Epithelial cell of proximal tubule (primary cell): ENCODE results near the gene PCLO. TPM values are rescaled to one million over a fixed set of nuclear protein-coding genes. Genes with fewer than 3 reads are reported as not detected.
"Not testable (repeated sequence)": the region's sequence is repeated elsewhere in the genome, so short reads cannot be mapped to it uniquely, and the experiment has no call there.

Experiments
- DNase-seq: peaks from one replicate; pipeline ENCODE4 v3.0.0-alpha.2; 2011; ENCODE audit warnings: low read depth
- H3K4me3 ChIP-seq: 2 replicates; pipeline ENCODE4 v1.5.1; 2011; ENCODE audit warnings: low read depth, mild to moderate bottlenecking, low read length
- total RNA-seq: library from RNA; depleted of rRNA; stranded (reverse); fragments of >200 nt; gene quantifications from 2 replicates; pipeline ENCODE4 v1.2.3, GENCODE V29; 2015
- TF ChIP-seq, protein P1 (sequence below): conservative IDR thresholded peaks from 2 replicates; pipeline ENCODE4 v1.5.1; 2012; ENCODE audit warnings: low read depth, mild to moderate bottlenecking, low read length

PCLO gene
- total RNA-seq, 1 donor from 2014 or later, result 0.58 TPM

- no peak overlapping the region for H3K4me3 ChIP-seq
- DNase-seq, result no peak
- TF ChIP-seq, protein P1, sequence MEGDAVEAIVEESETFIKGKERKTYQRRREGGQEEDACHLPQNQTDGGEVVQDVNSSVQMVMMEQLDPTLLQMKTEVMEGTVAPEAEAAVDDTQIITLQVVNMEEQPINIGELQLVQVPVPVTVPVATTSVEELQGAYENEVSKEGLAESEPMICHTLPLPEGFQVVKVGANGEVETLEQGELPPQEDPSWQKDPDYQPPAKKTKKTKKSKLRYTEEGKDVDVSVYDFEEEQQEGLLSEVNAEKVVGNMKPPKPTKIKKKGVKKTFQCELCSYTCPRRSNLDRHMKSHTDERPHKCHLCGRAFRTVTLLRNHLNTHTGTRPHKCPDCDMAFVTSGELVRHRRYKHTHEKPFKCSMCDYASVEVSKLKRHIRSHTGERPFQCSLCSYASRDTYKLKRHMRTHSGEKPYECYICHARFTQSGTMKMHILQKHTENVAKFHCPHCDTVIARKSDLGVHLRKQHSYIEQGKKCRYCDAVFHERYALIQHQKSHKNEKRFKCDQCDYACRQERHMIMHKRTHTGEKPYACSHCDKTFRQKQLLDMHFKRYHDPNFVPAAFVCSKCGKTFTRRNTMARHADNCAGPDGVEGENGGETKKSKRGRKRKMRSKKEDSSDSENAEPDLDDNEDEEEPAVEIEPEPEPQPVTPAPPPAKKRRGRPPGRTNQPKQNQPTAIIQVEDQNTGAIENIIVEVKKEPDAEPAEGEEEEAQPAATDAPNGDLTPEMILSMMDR, result no peak
Observed at GRCh38 chr7:82925331-82925730, 237.4 kb downstream of the PCLO start.

GRCh38 chr7:82906502-82906901 is 256.2 kb downstream of the PCLO start:
- TF ChIP-seq, protein P1, result no peak
- DNase-seq, result no peak
- no peak overlapping the region for H3K4me3 ChIP-seq

DNA sequence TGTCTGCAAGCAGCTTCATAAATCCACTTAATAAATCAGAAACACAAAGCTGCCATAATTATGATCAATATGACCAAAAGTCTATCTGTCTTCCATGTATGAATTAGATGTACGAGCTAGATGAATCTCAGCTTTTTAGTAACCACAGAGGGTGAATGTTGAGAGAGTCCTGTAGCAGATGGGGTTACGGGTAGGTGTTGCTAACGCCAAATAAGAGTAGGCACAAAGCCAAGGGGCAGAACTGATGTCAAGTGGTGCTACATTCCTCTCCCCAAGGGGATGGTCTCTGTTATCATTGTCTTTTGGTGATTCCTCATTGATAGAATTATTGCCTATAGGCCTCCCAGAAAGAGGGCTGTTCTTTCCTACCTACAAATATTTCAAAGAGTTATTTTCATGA is 257.8 kb downstream of the PCLO start:
- no peak for DNase-seq
- TF ChIP-seq, protein P1, result no peak
- no peak overlapping the region for H3K4me3 ChIP-seq

- H3K4me3 ChIP-seq, DNase-seq: not testable (repeated sequence)
Observed at GRCh38 chr7:82901098-82901497, 261.6 kb downstream of the PCLO start.

- TF ChIP-seq, protein P1, result no peak
- no peak for DNase-seq
- no peak overlapping the region for H3K4me3 ChIP-seq
Observed at GRCh38 chr7:82897500-82897899, 265.2 kb downstream of the PCLO start.

DNA sequence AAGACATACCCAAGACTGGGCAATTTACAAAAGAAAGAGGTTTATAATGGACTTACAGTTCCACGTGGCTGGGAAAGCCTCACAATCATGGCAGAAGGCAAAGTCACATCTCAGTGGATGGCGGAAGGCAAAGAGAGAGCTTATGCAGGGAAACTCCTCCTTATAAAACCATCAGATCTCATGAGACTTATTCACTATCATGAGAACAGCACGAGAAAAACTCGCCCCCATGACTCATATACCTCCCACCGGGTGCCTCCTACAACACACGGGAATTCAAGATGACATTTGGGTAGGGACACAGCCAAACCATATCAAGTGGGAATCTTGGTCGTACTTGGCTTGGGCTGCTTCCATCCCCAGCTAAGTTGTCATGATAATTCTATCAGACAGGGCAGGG is 268.3 kb downstream of the PCLO start:
- DNase-seq, H3K4me3 ChIP-seq: not testable (repeated sequence)

DNA sequence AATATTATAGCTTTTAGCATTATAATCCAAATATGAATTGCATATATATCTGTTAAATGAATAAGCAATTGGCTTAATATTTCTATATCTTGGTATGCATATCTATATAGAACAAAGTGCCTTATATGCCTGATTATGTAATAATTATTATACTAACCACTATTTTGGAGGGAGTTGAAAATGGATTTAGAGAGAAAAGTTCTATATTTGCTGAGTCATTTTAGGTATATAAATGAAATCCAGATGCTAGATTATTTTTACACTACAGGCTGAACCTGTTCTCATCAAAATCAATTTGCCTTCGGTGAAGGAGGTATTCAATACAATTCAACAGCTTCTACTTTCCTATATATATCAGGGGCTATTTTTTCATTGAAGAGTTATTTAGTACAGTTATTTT is 276.4 kb downstream of the PCLO start:
- no peak for DNase-seq
- TF ChIP-seq, protein P1, result no peak
- no peak overlapping the region for H3K4me3 ChIP-seq

DNA sequence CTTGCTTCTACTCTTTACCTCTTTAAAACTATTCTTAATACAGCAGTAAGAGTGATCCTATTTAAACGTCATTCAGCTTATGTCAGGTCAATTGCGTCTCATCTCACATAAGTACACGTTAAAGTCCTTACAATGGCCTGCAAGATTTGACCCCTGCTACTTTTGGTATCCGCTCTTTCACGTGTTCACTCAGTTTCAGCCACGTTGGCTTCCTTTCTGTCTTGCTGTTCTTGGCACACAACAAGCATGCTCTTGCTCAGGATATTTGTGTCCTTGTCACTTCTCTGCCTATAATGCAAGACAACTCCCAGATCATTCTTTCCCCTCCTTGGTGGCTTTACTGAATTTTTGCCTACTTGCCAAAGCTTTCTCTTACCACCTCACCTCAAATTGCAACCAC is 296.8 kb downstream of the PCLO start:
- TF ChIP-seq, protein P1, result no peak
- DNase-seq, result no peak
- no peak overlapping the region for H3K4me3 ChIP-seq
